Fibroblast of villous mesenchyme (primary cell): ENCODE data around the gene ZNF48. TPM values are rescaled to one million over a fixed set of nuclear protein-coding genes. Genes with fewer than 3 reads are reported as not detected.

Source experiments
- DNase-seq: peaks from one replicate; pipeline ENCODE4 v3.0.0-alpha.2; 2010; ENCODE audit warnings: low read depth
- H3K4me3 ChIP-seq: 2 replicates; pipeline ENCODE4 v1.5.1; 2011; ENCODE audit warnings: low read depth, mild to moderate bottlenecking, low read length
- total RNA-seq: library from RNA; depleted of rRNA; stranded (reverse); fragments of >200 nt; gene quantifications from 2 replicates; pipeline ENCODE4 v1.2.3, GENCODE V29; 2012
- TF ChIP-seq, protein P1 (sequence below): IDR thresholded peaks from 2 replicates; pipeline ENCODE4 v1.5.1; 2012; ENCODE audit warnings: low read depth, mild to moderate bottlenecking, low read length; ENCODE audit not compliant: insufficient read depth

The ZNF48 gene
- total RNA-seq, 1 donor: 10.4 TPM

DNA sequence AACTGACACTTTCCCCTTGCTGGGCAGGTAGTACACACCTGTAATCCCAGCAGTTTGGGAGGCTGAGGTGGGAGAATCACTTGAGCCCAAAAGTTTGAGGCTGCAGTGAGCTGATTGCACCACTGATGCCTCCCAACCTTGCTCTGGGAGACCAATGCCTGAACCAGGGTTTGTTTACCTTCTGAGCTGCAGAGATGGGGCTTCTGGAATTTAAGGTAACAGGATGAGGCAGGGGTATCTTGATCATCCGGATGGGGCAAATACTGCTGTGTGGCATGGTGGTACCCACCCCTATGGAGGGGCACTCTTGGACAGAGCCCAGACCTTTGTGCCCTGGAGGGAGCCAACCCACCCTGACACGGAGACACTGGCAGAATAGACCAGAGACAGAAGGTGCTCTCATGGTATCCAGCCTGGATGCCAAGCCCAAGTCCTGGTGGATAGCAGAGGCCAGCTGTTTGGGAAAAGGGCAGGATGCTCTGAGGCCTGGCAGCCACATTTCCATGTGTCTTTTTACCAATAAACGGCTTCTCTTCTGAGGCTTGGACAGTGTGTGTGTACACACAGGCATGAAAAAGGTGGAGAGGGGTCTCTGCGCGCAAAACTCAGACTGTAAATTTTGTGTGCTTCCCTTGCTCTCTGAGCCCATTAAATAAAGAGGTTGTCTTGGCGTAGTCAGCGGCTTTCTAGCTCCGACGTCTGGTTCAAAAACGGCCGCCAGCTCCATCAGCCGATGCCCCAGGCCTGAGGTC lies 4.4 kb downstream of the ZNF48 start:
- no peak for DNase-seq
- TF ChIP-seq, protein P1, sequence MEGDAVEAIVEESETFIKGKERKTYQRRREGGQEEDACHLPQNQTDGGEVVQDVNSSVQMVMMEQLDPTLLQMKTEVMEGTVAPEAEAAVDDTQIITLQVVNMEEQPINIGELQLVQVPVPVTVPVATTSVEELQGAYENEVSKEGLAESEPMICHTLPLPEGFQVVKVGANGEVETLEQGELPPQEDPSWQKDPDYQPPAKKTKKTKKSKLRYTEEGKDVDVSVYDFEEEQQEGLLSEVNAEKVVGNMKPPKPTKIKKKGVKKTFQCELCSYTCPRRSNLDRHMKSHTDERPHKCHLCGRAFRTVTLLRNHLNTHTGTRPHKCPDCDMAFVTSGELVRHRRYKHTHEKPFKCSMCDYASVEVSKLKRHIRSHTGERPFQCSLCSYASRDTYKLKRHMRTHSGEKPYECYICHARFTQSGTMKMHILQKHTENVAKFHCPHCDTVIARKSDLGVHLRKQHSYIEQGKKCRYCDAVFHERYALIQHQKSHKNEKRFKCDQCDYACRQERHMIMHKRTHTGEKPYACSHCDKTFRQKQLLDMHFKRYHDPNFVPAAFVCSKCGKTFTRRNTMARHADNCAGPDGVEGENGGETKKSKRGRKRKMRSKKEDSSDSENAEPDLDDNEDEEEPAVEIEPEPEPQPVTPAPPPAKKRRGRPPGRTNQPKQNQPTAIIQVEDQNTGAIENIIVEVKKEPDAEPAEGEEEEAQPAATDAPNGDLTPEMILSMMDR: no peak
- peak overlapping the region; percentile 78 for H3K4me3 ChIP-seq

DNA sequence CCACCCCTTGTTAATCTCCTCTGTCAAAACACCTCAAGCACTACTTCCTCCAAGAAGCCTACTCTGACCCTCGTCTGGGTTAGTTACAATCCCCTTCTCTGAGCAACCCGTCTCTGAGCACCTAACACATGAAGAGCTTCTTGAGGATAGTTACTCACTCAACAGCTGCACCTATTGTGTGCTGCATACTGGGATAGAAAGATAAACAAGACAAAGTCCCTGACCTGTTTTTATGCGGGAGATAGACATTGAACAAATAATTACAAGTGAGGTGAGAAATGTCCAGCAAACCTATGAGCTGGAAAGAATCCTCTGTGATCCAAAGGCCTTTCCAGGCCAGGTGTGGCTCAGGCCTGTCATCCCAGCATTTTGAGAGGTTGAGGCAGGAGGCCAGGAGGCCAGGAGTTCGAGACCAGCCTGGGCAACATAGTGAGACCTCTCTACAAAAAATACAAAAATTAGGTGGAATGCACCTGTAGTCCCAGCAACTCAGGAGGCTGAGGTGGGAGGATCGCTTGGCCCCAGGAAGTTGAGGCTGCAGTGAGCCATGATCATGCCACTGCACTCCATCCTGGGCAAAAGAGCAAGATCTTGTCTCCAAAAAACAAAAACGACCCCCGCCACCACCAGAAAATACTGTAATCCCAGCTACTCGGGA lies 6.7 kb downstream of the ZNF48 start:
- no peak overlapping the region for H3K4me3 ChIP-seq
- no peak for DNase-seq
- TF ChIP-seq, protein P1: no peak

DNA sequence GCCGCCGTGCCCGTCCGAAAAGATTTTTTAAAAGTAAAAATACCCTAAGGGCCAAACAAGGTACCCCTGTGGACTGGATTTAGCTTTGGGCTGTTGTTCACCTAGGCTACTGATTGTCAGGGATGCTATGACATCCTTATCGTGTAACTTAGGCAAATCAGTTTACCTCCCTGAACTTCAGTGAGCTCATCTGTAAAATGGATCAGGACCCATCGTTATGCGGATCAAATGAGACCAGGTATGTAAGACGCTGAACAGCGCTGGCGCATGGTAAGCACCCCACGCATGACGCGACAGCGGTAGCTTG lies 11.5 kb downstream of the ZNF48 start:
- peak overlapping the region; percentile 78 for H3K4me3 ChIP-seq
- TF ChIP-seq, protein P1: no peak
- no peak for DNase-seq

DNA sequence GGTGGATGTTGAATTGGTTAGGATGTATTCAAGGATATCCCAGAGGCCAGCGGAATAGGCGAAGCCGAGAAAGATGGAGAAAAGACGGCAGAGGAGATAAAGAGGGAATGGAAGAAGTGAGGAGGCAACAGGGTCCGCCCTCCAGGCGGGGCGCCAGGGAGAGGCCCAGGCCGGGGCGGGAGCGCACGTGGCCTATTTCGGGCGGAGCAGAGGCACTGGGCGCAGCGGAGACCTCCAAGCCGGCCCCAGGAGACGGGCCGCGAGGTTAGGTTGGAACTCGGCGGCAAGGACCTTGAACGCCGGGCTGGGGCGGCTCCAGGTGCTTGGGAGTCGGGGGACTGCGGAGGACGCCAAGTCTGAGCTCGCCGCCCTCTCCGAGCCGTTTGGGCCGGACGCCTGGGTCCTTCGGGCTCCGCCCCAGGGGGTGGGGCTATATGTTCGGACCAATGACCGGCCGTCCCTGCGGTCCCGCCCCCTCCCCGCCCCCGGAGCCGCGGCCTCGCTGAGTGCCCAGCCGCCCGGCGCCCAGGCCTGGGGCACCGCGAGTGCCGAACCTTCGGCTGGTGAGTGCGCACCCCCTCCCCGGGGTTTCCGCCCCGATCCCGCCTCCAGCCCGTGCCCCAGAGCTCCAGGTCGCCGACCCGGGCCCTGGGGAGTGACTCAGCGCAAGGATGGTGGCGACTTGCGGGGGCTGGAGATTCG lies 12.0 kb downstream of the ZNF48 start, which contains the start of gene ZNF771:
ZNF771 (plus strand) TSS at position 505 of the 702 bp plus-strand sequence. CDS start 448 bp downstream, outside the sequence.
- DNase-seq: peak; percentile 84
- TF ChIP-seq, protein P1: no peak
- peak within 1 kb of the TSS; percentile 78 for H3K4me3 ChIP-seq

DNA sequence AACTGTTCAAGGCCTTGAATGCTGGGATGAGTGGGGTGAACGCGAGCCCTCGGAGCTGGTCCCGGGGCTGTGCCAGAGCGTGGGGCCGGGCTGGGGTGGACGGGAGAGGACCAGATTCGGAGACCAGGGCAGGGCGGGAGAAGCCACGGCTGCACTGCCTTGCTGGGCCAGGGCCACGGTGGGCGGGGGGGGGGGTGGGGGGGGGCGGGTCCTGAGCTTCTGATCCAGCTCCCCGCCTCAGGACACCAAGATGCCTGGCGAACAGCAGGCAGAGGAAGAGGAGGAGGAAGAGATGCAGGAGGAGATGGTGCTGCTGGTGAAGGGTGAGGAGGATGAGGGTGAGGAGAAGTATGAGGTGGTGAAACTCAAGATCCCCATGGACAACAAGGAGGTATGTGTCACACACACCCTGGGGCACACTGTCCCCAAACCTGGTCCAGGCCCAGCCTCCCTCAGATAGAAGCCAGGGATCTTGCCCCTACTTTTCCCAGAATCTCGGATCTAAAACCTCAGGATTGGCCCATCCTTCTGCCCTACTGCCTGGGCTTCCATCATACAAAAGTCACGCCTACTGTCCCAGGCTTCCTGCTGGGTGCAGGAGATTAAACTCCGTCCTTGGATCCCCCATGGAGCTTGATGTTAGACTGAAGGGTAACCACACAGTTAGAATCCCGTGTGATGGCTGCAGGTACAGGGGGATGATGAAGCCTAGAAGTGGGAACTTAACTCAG lies 12.7 kb downstream of the ZNF48 start:
- TF ChIP-seq, protein P1: no peak
- DNase-seq: no peak
- H3K4me3 ChIP-seq: peak overlapping the region; percentile 78

DNA sequence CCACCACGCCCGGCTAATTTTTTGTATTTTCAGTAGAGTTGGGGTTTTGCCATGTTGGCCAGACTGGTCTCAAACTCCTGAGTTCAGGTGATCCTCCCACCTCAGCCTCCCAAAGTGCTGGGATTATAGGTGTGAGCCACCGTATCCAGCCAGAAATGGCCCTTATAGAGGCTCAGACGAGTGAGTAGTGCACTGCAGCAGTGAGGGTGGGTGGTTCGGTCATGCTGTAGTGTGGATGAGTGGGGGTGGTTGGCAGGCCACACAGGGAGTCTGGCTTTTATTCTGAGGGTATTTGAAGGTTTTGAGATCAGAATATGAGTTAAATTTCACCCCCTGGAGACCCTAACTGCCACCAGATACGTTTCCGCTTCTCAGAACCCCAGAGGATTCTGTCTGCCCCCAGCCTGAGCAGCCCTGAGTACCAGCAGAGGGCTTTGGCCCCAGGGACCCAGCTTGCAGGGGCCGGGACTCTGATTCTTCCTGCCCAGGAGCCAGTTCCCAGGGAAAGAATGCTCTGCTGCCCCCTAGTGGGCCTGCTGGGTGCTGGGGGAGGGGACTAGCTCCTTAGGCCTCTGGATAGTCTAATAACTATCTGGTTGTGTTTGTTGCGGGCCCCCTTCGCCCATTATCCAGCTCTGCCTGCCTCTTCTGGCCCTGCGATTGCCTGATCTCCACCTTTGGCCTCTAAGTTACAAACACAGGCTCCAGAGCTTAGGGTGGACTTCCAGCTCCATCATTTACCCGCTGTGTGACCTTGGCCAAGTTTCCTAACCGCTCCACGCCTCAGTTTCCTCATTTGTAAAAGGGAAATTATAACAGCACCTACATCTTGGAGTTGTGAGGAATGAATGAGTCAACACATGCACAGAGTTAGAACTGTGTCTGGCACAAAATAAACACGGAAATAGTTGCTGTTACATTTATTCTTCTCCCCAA lies 14.2 kb downstream of the ZNF48 start:
- TF ChIP-seq, protein P1: peak; percentile 95
- peak; percentile 87 for DNase-seq
- no peak overlapping the region for H3K4me3 ChIP-seq
